Thyroid gland (tissue), 4 donors: Measurements from ENCODE around the gene PPM1N. TPM values are rescaled to one million over a fixed set of nuclear protein-coding genes. Genes with fewer than 3 reads are reported as not detected.

Source experiments
- DNase-seq, 2 donors: peaks; one replicate each; pipeline ENCODE4 v3.0.0-alpha.2; 2019
- H3K27ac ChIP-seq, 3 donors: fragments of 200-600 bp; sonication (generic); 1 replicate in 2 of 3; 2 replicates in 1 of 3; pipeline ENCODE4 v1.5.1; 2016 to 2019; ENCODE audit warnings: mild to moderate bottlenecking in 1 of 3, moderate library complexity in 1 of 3
- H3K27me3 ChIP-seq: fragments of 200-600 bp; sonication (generic); one replicate; pipeline ENCODE4 v1.5.1; 2019
- H3K36me3 ChIP-seq, 2 donors: fragments of 200-600 bp; sonication (generic); one replicate each; pipeline ENCODE4 v1.5.1; 2016 to 2019
- H3K4me1 ChIP-seq, 2 donors: fragments of 200-600 bp; sonication (generic); one replicate each; pipeline ENCODE4 v1.5.1; 2017 to 2019
- H3K4me3 ChIP-seq, 3 donors: fragments of 200-600 bp; sonication (generic); replicated peaks in 1 of 3; 1 replicate in 2 of 3; 2 replicates in 1 of 3; pipeline ENCODE4 v1.5.1; 2016; ENCODE audit warnings: mild to moderate bottlenecking in 1 of 3
- H3K9me3 ChIP-seq: fragments of 200-600 bp; sonication (generic); one replicate; pipeline ENCODE4 v1.5.1; 2017
- CTCF ChIP-seq, 6 experiments: fragments of 200-600 bp in 3 of 6; fragments of 450-650 bp in 3 of 6; sonication (generic) in 3 of 6; IDR thresholded peaks; one replicate each; pipeline ENCODE4 v1.5.1; 2016 to 2019; ENCODE audit warnings: antibody characterized with exemption in 6 of 6, mild to moderate bottlenecking in 2 of 6, inconsistent platforms in 1 of 6, moderate library complexity in 1 of 6
- POLR2A ChIP-seq, 2 donors: fragments of 450-650 bp; IDR thresholded peaks; one replicate each; pipeline ENCODE4 v1.6.1; 2017; ENCODE audit warnings: antibody characterized with exemption in 2 of 2, mild to moderate bottlenecking in 2 of 2, moderate library complexity in 1 of 2
- WGBS, 2 donors: methylation state at CpG; one replicate each; pipeline ENCODE4 v1.1.5; 2017; 5-methylcytosine and 5-hydroxymethylcytosine counted together
- intact Hi-C: fragments of 100-400 bp; cut with DNase I; formaldehyde crosslinking; loops from one replicate; pipeline ENCODE4 v1.15.1; 2023
- total RNA-seq, 4 donors: library from RNA; depleted of rRNA; stranded (reverse); fragments of >200 nt; gene quantifications; one replicate each; pipeline ENCODE4 v1.2.3, GENCODE V29; 2016

Gene PPM1N
- total RNA-seq, 4 donors from 2014 or later = 0.73 to 1.1 TPM; not detected in 2

GRCh38 chr19:45472563-45473366, 25.5 kb upstream of the PPM1N start:
- no peaks in the 10 kb centered on the region for H3K36me3 ChIP-seq
- peaks cover 18 to 44% of the 10 kb centered on the region in 2 donors for H3K4me1 ChIP-seq

GRCh38 chr19:45473367-45473681, 24.9 kb upstream of the PPM1N start:
- DNase-seq = no peak
- 42 to 48% methylated on average over 5 of the region's 5 CpGs for WGBS, 2 donors
- TF ChIP-seq POLR2A (IDR thresholded peaks at IDR 0.05) (no peak), CTCF (IDR thresholded peaks at IDR 0.05) (no peak)
- H3K27me3 ChIP-seq = no peaks in the 10 kb centered on the region
- H3K4me1 ChIP-seq = peaks cover 13 to 43% of the 10 kb centered on the region in 2 donors
- no peaks in the 10 kb centered on the region for H3K36me3 ChIP-seq
- no peak overlapping the region for H3K27ac ChIP-seq
- no peaks in the 10 kb centered on the region for H3K9me3 ChIP-seq
- H3K4me3 ChIP-seq = no peak overlapping the region
- intact Hi-C loops = no loop called here

More at GRCh38 chr19:45472563-45473366, 25.5 kb upstream of the PPM1N start:
- DNase-seq = peak; percentile 26 to 30
- 19 to 36% methylated on average over 31 to 41 of the region's 44 CpGs for WGBS, 2 donors
- Histone ChIP-seq H3K27me3 (no peaks in the 10 kb centered on the region), H3K9me3 (no peaks in the 10 kb centered on the region), H3K4me3 (peak overlapping the region in 1 of 3 donors; percentile 11), H3K27ac (peak overlapping the region in 1 of 3 donors; percentile 14)
- no peak for TF ChIP-seq POLR2A (IDR thresholded peaks at IDR 0.05)
- no peak for TF ChIP-seq CTCF (IDR thresholded peaks at IDR 0.05)
- intact Hi-C loops = no loop called here

- no peak for DNase-seq
- Histone ChIP-seq H3K27ac (no peak overlapping the region), H3K4me3 (no peak overlapping the region), H3K36me3 (no peaks in the 10 kb centered on the region), H3K9me3 (no peaks in the 10 kb centered on the region), H3K27me3 (no peaks in the 10 kb centered on the region), H3K4me1 (peaks cover 9 to 38% of the 10 kb centered on the region in 2 donors)
- intact Hi-C loops = no loop called here
- no peak for TF ChIP-seq POLR2A (IDR thresholded peaks at IDR 0.05)
- no peak for TF ChIP-seq CTCF (IDR thresholded peaks at IDR 0.05)
- 76 to 81% methylated on average over 27 of the region's 27 CpGs for WGBS, 2 donors
Observed at GRCh38 chr19:45473682-45474605, 24.3 kb upstream of the PPM1N start.

GRCh38 chr19:45474606-45475521, 23.4 kb upstream of the PPM1N start:
- peak; percentile 35 to 38 for DNase-seq
- no peaks in the 10 kb centered on the region for H3K9me3 ChIP-seq
- WGBS, 2 donors = 54 to 61% methylated on average over 28 of the region's 28 CpGs
- TF ChIP-seq POLR2A (IDR thresholded peaks at IDR 0.05) (no peak), CTCF (IDR thresholded peaks at IDR 0.05) (no peak)
- H3K4me1 ChIP-seq = peaks cover 8 to 37% of the 10 kb centered on the region in 2 donors
- H3K4me3 ChIP-seq = no peak overlapping the region
- intact Hi-C loops = no loop called here
- no peak overlapping the region for H3K27ac ChIP-seq
- no peaks in the 10 kb centered on the region for H3K36me3 ChIP-seq
- H3K27me3 ChIP-seq = no peaks in the 10 kb centered on the region
